Measurements from ENCODE around the gene TSPAN18. TPM values are rescaled to one million over a fixed set of nuclear protein-coding genes. Genes with fewer than 3 reads are reported as not detected.

TSPAN18 gene
- total RNA-seq, 2 experiments from 2014 or later = 7.5 to 8.7 TPM

DNA sequence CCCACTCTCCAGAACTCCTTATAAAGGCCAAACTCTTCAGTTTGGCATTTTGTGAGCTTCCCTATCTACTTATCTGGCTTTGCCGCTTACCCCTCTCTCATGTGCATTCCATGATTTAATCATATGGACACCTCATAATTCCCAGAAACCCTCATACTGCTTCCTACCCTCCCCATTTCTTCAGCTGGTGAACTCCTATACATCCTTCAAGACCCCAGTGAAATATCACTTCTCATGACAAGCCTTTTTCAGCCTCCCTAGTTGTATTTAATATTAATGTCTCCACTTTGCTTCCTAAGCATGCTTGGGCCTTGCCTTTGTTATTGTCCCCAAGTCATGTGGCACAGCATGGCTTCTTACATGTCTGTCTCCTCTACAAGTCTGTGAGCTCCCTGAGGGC is 13.7 kb upstream of the TSPAN18 start:
- peaks cover 7% of the 10 kb centered on the region for H3K4me1 Mint-ChIP-seq (ENCODE audit: low read depth)
- peaks cover 19% of the 10 kb centered on the region for H3K27me3 Mint-ChIP-seq (ENCODE audit: low read depth)
- no peak overlapping the region for H3K4me3 Mint-ChIP-seq
- ChIA-PET POLR2A (interaction anchor here (0.6 kb wide), 1 partner anchor 98 kb away, joined by 3 read pairs; no protein-coding TSS in a partner anchor), CTCF (no interaction called here)
- peaks cover 3% of the 10 kb centered on the region for H3K9me3 Mint-ChIP-seq (ENCODE audit: insufficient read depth)
- no peak for ATAC-seq
- DNase-seq = no peak
- H3K27ac Mint-ChIP-seq = no peak overlapping the region
- H3K36me3 Mint-ChIP-seq (ENCODE audit: low read depth) = no peaks in the 10 kb centered on the region

DNA sequence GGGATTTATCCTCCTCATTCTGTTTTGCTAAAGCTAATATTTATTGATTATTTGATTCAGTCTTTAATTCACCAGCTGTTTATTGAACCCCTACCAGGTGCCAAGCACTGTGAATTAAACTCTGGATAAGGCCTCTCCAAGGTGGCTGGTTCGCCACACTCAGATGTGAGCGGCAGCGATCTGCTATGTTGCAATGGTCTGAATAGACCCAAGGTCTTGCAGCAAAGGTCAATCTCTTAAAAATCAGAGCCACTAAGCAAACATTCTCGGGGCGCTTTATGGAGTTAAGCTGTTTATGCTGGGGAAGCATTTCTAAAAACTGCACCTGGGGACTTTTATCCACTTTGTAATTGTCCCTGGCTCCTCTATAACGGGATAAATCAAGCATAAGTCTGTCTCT is 10.5 kb upstream of the TSPAN18 start:
- Mint-ChIP-seq H3K27me3 (ENCODE audit: low read depth) (peaks cover 12% of the 10 kb centered on the region), H3K27ac (no peak overlapping the region), H3K4me1 (ENCODE audit: low read depth) (no peaks in the 10 kb centered on the region), H3K9me3 (ENCODE audit: insufficient read depth) (no peaks in the 10 kb centered on the region), H3K36me3 (ENCODE audit: low read depth) (no peaks in the 10 kb centered on the region), H3K4me3 (no peak overlapping the region)
- POLR2A ChIA-PET = no interaction called here
- CTCF ChIA-PET = no interaction called here
- ATAC-seq (no peak), DNase-seq (no peak)

DNA sequence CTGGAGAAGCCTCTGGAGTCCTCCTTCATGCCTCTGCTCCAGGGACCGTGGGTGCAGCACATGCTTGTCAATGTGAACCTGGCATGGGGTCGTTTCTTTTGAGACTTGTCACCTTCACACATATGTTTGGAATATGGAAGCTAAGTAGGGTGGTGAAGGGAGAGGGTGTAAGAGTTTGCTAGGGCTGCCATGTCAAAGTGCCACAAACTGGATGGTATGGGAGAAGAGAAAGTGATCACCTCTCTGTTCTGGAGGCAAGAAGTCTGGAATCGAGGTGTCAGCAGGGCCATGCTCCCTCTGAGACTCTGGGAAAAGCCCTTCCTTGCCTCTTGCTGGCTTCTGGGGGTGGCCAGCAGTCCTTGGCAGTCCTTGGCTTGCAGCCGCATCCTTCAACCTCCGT is 8.7 kb upstream of the TSPAN18 start:
- Mint-ChIP-seq H3K4me1 (ENCODE audit: low read depth) (no peaks in the 10 kb centered on the region), H3K4me3 (no peak overlapping the region), H3K27ac (no peak overlapping the region), H3K36me3 (ENCODE audit: low read depth) (no peaks in the 10 kb centered on the region), H3K9me3 (ENCODE audit: insufficient read depth) (no peaks in the 10 kb centered on the region), H3K27me3 (ENCODE audit: low read depth) (peaks cover 8% of the 10 kb centered on the region)
- DNase-seq (no peak), ATAC-seq (no peak)
- ChIA-PET POLR2A (no interaction called here), CTCF (no interaction called here)

DNA sequence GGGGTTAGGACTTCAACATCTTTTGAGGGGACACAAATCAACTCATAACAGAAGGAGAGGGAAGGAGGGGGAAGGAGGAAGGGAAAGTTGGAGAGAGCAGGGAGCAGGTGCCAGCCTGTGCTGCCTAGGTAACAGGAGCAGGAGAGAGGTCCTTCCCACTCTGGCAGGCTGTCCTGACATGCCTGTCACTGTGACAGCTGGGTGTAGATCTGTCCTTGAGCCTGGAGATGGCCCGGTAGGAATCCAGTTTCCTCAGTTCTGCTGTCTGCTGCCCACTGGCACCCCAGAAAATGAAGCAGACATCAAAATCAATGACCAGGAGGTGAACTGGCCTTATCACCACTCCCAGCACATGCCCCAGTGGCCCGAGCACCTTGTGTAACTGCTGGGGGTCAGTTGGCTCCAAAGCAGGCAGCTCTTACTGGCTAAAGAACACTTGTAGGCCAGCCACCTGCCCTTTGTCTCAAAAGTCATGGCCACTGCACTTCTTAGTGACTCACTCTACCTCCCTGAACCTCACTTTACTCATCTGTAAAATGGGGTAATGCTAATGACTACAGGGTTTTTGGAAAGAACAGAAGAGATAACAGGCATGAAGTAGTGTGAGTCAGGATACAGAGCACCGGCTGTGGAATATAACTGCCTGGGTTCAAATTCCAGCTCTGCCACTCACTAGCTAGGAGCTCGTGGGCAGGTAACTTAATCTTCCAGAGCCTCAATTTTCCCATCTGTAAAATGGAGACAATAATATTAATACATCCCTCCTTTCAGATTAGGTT is 8.0 kb upstream of the TSPAN18 start:
- Mint-ChIP-seq H3K27me3 (ENCODE audit: low read depth) (peaks cover 11% of the 10 kb centered on the region), H3K27ac (no peak overlapping the region), H3K9me3 (ENCODE audit: insufficient read depth) (no peaks in the 10 kb centered on the region), H3K4me3 (no peak overlapping the region), H3K4me1 (ENCODE audit: low read depth) (no peaks in the 10 kb centered on the region), H3K36me3 (ENCODE audit: low read depth) (no peaks in the 10 kb centered on the region)
- ChIA-PET POLR2A (no interaction called here), CTCF (interaction anchor here (1.0 kb wide), 1 partner anchor 38 kb away, joined by 3 read pairs; no protein-coding TSS in a partner anchor)
- DNase-seq (no peak), ATAC-seq (no peak)

DNA sequence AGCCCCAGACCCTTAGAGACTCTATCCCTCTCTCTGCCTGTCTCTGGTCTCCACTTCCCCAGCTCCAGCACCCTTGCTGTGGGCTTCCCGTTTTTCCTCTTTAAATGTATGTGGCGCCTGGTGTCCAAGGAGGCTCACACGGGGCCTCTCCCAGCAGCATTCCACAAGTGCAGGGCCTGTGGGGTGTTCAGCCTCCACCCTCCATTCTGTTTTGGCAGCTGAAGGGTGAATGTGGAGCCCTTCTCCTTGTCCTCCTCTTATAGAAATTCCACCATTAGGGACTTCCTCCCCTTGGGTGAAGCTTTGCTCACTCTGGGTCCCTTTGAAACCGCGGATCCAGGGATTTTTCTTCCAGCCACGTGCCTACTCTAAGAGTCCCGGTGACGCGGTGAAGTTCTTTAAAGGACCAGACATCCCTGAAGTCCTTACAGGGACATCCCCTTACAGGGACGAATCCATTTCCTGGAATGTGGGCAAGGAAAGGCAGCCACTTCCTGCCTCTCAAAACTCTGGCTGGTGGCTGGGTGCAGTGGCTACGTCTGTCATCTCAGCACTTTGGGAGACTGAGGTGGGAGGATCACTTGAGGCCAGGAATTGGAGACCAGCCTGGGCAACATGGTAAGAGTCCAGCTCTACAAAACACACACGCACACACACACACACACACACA is 1.6 kb upstream of the TSPAN18 start:
- no peak for ATAC-seq
- Mint-ChIP-seq H3K4me1 (ENCODE audit: low read depth) (peaks cover 32% of the 10 kb centered on the region), H3K4me3 (no peak overlapping the region), H3K27ac (no peak overlapping the region), H3K27me3 (ENCODE audit: low read depth) (peaks cover 41% of the 10 kb centered on the region), H3K36me3 (ENCODE audit: low read depth) (no peaks in the 10 kb centered on the region), H3K9me3 (ENCODE audit: insufficient read depth) (no peaks in the 10 kb centered on the region)
- ChIA-PET POLR2A (interaction anchor here (1.4 kb wide), 1 partner anchor 16 kb away, joined by 3 read pairs; no protein-coding TSS in a partner anchor), CTCF (interaction anchor here (1.4 kb wide), 2 partner anchors 50 to 186 kb away, joined by 3 to 6 read pairs; no protein-coding TSS in a partner anchor)
- DNase-seq = no peak

DNA sequence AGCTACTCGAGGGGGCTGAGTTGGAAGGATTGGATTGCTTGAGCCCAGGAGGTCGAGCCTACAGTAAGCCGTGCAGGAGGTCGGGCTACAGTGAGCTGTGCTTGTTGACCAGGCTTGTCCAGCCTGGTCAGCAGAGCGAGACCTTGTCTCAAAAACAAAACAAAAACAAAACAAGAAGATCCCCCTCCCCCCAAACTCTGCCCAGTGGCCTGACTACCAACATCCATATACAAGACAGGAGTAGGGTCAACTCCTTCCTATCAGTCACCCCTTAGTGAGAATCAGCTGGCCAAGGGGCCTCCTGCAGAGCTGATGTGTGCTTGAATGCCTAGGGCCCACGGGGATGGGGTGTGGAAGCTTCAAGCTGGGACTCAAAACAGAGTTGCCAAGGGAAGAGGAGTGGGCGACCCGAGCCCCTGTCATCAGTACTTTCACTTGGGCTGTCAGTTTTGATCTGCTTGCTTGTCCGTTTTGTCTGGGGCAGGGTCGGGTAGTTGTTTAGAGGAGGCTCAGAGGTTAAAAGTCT is 942 bp upstream of the TSPAN18 start:
- Mint-ChIP-seq H3K36me3 (ENCODE audit: low read depth) (no peaks in the 10 kb centered on the region), H3K4me1 (ENCODE audit: low read depth) (peaks cover 32% of the 10 kb centered on the region), H3K4me3 (peak overlapping the region; percentile 70), H3K27ac (peak overlapping the region; percentile 70), H3K9me3 (ENCODE audit: insufficient read depth) (no peaks in the 10 kb centered on the region), H3K27me3 (ENCODE audit: low read depth) (peaks cover 43% of the 10 kb centered on the region)
- DNase-seq (no peak), ATAC-seq (no peak)
- CTCF ChIA-PET = interaction anchor here (0.9 to 1.0 kb wide), 2 partner anchors 21 to 167 kb away, joined by 3 read pairs; no protein-coding TSS in a partner anchor
- POLR2A ChIA-PET = interaction anchor here (1.4 kb wide), 1 partner anchor 16 kb away, joined by 3 read pairs; no protein-coding TSS in a partner anchor

DNA sequence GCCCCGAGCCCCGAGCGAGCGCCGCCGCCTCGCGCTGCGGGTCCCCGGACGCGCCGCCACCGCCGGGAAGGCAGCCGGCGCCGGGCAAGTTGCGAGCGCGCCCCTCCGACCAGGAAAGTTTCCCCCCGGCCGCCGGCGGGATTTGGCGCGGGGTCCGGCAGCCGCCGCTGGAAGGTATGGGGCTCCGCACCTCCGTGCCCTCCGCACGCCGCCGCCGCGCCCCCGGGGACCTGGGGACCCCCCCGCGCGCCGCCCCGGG is 281 bp downstream of the TSPAN18 start:
- H3K4me3 Mint-ChIP-seq = no peak overlapping the region
- H3K36me3 Mint-ChIP-seq (ENCODE audit: low read depth) = no peaks in the 10 kb centered on the region

DNA sequence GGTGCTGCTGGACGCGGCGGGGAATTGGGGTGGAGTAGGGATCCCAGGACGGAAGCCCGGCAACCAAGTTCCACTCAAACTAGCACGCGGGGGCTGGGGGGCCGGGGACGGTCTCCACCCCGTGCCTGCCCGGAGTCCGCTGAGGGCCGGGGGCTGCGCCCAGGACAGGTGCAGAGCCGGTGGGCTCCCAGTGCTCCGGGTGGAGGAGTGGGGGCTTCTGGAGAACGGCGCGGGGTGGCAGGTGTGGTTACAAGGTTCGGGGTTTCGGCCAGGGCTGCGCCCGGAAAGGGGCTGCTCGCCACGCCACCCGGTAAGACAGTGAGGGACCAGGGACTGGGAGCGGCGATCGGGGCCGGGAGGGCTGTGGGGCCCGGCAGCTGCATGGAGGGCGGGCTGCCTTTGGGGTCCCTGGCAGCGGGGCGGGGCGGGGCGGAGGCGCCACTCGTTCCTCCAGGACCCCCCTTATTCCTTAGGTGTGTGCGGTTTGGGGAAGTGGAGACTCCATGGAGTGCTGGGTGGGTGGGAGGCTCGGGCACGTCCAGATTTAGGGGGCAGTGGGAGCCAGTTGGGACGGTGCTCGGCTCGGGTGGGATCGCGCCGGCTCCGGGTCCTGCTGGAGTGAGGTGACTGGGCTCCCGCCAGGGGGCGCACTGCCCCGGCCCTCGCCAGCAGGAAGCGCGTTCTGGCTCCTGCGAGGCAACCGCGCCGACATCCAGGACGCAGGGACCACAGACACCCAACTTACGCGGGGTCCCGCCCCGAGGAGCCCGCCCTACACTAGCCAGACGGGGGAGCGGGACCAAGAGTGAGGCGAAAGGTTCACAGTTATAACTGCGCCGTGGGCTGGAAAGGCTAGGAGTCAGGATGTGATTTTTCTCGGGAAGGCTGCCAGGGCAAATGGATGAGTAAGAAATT is 868 bp downstream of the TSPAN18 start:
- Mint-ChIP-seq H3K9me3 (ENCODE audit: insufficient read depth) (no peaks in the 10 kb centered on the region), H3K36me3 (ENCODE audit: low read depth) (no peaks in the 10 kb centered on the region), H3K27ac (peak overlapping the region; percentile 67), H3K4me1 (ENCODE audit: low read depth) (peaks cover 32% of the 10 kb centered on the region), H3K27me3 (ENCODE audit: low read depth) (peaks cover 46% of the 10 kb centered on the region), H3K4me3 (peak overlapping the region; percentile 77)
- DNase-seq = peak; percentile 79
- ChIA-PET POLR2A (no interaction called here), CTCF (no interaction called here)
- peak; percentile 85 for ATAC-seq

More for the DNA sequence above, 281 bp downstream of the TSPAN18 start:
- peak; percentile 38 for ATAC-seq
- peaks cover 32% of the 10 kb centered on the region for H3K4me1 Mint-ChIP-seq (ENCODE audit: low read depth)
- peaks cover 46% of the 10 kb centered on the region for H3K27me3 Mint-ChIP-seq (ENCODE audit: low read depth)
- H3K27ac Mint-ChIP-seq = no peak overlapping the region
- ChIA-PET CTCF (no interaction called here), POLR2A (no interaction called here)
- no peaks in the 10 kb centered on the region for H3K9me3 Mint-ChIP-seq (ENCODE audit: insufficient read depth)
- no peak for DNase-seq

DNA sequence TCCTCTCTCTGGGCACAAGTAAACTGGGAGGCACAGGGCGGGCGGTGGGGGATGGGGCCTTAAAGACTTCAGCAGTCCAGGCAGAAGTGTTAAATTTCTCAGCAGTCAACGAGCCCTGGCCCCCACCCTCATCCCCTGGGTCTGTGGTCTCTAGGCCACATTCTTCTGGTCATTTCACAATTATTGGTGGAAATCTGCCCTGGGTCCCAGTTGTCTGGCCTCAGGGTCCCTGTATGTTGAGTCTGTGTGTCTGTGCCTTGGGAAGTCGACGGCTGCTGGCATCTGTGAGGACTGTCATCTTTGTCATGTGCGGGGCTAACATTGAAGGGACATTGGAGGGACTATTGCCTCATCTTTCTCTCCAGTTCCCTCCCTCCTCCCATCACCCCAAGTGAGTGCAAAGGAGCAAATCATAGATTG is 1.7 kb downstream of the TSPAN18 start:
- ChIA-PET CTCF (interaction anchor here (1.5 kb wide), 1 partner anchor 165 kb away, joined by 4 read pairs; no protein-coding TSS in a partner anchor), POLR2A (no interaction called here)
- H3K4me1 Mint-ChIP-seq (ENCODE audit: low read depth) = peaks cover 32% of the 10 kb centered on the region
- DNase-seq (no peak), ATAC-seq (no peak)
- H3K36me3 Mint-ChIP-seq (ENCODE audit: low read depth) = no peaks in the 10 kb centered on the region
- H3K27ac Mint-ChIP-seq = no peak overlapping the region
- peaks cover 47% of the 10 kb centered on the region for H3K27me3 Mint-ChIP-seq (ENCODE audit: low read depth)
- H3K4me3 Mint-ChIP-seq = peak overlapping the region; percentile 77
- H3K9me3 Mint-ChIP-seq (ENCODE audit: insufficient read depth) = no peaks in the 10 kb centered on the region

DNA sequence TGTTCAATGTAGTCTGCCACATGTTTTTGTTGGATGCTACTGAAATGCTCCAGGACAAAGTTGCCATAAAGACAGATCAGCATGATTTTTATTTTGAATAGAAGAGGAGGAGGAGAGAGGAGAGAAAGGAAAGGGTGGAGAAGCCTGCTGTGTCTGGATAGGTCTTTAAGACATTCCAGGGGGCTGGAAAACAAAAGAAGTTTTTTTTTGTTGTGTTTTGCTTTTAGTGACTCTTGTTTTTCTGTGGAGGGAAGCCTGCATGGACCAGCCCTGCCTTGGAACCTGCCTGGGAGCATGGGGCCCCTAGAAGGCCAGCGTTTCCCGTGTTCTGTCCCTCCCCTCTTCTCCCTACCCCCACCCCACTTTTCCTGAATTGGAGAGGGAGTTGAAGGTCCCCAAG is 2.3 kb downstream of the TSPAN18 start:
- Mint-ChIP-seq H3K4me1 (ENCODE audit: low read depth) (peaks cover 32% of the 10 kb centered on the region), H3K36me3 (ENCODE audit: low read depth) (no peaks in the 10 kb centered on the region), H3K4me3 (no peak overlapping the region), H3K9me3 (ENCODE audit: insufficient read depth) (no peaks in the 10 kb centered on the region), H3K27ac (no peak overlapping the region), H3K27me3 (ENCODE audit: low read depth) (peaks cover 46% of the 10 kb centered on the region)
- POLR2A ChIA-PET = no interaction called here
- ATAC-seq (no peak), DNase-seq (no peak)
- CTCF ChIA-PET = interaction anchor here (1.5 kb wide), 1 partner anchor 164 kb away, joined by 4 read pairs; no protein-coding TSS in a partner anchor

DNA sequence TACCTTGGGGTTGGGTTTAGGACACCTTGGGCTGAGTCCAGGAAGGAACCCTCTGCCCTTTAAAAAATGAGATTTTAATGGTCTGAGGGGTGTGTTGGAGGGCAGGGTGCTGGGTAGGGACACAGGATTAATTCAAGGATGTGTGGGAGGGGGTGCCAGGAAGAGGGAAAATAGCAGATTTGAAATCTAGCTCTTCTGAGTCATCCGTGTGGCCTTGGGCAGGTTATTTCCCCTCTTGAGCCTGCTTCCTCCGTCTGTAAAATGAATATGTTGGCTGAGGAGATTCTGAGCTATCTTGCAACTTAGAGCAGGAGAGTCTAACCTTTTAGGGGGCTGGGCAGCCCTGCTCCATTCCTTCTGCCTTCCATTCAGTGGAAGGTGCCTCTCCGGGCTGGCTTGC is 3.0 kb downstream of the TSPAN18 start:
- POLR2A ChIA-PET = no interaction called here
- ATAC-seq = no peak
- CTCF ChIA-PET = interaction anchor here (0.7 to 1.5 kb wide), 4 partner anchors 46 to 636 kb away, joined by 3 to 4 read pairs (median 4); no protein-coding TSS in a partner anchor
- Mint-ChIP-seq H3K27me3 (ENCODE audit: low read depth) (peaks cover 46% of the 10 kb centered on the region), H3K36me3 (ENCODE audit: low read depth) (no peaks in the 10 kb centered on the region), H3K4me1 (ENCODE audit: low read depth) (peaks cover 32% of the 10 kb centered on the region), H3K27ac (no peak overlapping the region), H3K4me3 (no peak overlapping the region), H3K9me3 (ENCODE audit: insufficient read depth) (no peaks in the 10 kb centered on the region)
- no peak for DNase-seq

Measured in activated CD8-positive, alpha-beta T cell treated with anti-CD3 and anti-CD28 coated beads, Interleukin-2, amount 10 ng/mL, durations not matched to agents 7 days and 5 days (primary cell).